CD4-positive, alpha-beta T cell treated with Interleukin-17A for 4 hours (primary cell): ENCODE data around the gene EEF2KMT.
"Not testable (repeated sequence)": the region's sequence is repeated elsewhere in the genome, so short reads cannot be mapped to it uniquely, and the experiment has no call there.

ENCODE experiments used
- DNase-seq: peaks from one replicate; pipeline ENCODE4 v3.0.0-alpha.2; 2020; ENCODE audit warnings: mixed read lengths

Gene EEF2KMT

GRCh38 chr16:5070431-5071186 is 27.0 kb downstream of the EEF2KMT start:
- no peak for DNase-seq

GRCh38 chr16:5069854-5070253 is 27.7 kb downstream of the EEF2KMT start:
- DNase-seq, result no peak

DNA sequence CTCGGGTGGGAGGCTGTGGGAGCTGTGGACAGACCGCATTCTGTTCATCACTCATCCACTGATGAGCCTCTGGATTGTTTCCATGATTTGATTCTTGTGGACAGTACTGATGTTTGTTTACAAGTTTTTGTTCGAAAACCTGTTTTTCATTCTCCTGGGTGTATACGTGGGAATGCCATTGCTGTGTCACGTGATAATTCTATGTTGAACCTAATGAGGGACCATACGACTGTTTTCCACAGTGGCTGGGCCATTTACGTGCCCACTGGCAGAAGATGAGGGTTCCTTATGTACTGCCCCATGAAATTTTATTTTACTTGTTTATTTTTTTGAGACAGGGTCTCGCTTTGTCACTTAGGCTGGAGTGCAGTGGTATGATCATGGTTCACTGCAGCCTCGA is 28.5 kb downstream of the EEF2KMT start:
- DNase-seq, result no peak

DNA sequence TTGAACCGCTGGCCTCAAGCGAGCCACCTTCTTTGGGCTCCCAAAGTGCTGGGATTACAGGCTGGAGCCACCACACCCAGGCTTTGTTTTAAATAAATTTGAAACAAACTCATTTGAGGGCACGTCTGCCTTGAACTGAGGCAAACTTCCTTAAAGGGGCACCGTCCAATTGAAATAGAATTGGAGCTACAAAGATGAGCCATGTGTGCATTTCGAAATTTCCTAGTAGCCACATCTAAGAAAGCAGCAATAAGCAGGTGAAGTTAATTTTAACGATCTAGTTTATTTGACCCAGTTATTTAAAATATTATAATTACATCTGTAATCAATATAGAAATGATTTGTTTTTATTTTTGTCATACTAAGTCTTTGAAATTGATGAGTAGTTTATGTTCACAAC is 31.1 kb downstream of the EEF2KMT start:
- no peak for DNase-seq

DNA sequence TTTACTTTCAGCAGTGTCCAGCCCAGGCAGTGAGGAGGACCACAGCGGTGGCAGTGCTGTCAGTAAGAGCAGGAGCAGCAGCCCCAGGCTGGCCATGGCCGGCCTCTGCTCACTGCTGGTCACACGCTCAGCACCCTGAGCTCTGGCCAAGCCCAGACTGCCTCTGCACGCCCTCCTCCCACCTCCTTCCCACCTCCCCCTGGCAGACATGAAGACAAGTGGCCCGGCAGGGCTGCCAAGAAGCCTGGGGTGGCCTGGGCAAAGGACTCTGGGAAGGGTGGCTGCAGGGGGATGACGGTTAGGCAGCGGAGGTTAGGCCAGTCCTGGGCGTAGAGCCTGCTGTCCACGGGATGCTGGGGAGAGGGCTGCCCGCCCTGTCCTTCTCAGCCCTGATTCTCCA is 31.8 kb downstream of the EEF2KMT start, which contains the start of gene C16orf89:
Gene C16orf89 (minus strand): TSS at position 144 of the 400 bp plus-strand sequence. CDS start 48 bp downstream, at position 96.
- DNase-seq, result no peak

DNA sequence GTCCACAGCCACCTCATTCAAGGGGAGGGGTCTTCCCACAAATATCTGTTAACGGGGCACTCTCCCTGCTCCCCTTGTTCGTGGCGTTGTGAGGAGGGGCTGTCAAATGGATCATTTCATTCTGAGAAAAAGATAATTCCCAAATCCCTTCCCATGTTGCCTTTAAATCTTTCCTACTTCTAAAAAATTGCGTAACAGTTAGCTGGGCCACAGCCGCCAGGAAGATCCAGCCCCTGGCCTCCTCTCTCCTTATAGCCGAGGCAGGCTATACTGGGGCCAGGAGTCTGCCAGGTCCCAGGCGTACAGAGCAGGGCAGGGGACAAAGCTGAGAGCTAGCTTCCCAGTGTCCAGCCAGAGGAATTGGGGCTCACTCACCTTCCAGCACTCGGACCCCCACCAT is 32.3 kb downstream of the EEF2KMT start:
- DNase-seq, result no peak

GRCh38 chr16:5064915-5065314 is 32.7 kb downstream of the EEF2KMT start:
- DNase-seq, result no peak

DNA sequence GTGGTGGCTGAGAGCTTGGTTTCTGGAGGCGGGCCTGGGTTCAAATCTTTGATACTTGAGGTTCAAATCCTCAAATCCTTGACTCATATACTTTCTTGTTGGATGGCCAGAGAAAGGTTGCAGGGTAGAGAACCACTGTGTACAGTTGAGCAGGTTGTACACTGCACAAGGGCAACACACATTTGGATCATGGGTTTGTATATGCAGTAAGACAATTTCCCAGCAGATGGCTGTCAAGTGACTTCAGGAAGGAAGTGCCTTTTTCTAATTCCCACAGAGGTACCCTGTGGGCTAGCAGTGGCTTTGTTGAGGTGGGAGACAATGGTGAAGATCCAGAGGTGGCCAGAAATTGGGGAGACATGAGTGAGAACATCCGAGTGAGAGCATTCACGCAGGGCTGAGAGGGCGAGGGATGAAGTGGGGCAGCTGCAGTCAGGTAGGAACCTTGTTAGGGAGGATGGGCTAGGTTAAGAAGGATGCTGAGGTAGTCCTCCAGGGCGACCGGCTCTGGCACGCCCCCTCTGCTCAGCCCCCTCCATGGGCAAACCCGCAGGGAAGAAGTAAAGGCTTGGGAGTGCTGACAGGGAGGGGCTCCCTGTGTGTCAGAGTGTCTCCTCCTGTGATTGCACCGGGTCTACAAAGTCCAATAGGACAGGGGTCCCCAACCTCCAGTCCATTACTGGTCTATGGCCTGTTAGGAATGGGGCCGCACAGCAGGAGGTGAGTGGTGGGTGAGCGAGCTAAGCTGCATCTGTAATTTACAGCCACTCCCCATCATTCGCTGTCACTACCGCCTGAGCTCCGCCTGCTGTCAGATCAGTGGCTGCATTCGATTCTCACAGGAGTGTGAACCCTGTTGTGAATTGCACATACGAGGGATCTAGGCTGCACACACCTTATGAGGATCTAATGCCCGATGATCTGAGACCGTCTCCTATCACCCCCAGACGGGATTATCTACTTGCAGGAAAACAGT is 34.5 kb downstream of the EEF2KMT start:
- DNase-seq, result no peak

DNA sequence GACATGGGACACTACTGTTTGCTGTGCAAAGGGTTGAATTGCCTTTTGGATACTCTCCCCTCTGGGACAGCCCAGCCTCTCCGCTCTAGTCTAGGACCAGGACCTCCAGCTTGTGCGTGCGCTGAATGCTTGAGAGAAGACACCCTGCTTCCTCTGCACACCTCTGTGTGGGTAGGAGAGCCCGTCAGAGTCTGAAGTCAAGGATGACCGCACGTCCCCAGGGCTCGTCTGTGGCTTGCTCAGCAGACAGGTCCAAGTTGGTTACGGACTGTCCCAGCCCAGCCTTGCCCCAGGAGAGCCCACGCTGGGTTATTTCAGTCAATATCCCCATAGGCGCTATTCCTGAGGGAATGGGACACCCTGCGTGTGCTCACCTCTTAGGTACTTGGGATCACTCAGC is 35.5 kb downstream of the EEF2KMT start:
- no peak for DNase-seq

DNA sequence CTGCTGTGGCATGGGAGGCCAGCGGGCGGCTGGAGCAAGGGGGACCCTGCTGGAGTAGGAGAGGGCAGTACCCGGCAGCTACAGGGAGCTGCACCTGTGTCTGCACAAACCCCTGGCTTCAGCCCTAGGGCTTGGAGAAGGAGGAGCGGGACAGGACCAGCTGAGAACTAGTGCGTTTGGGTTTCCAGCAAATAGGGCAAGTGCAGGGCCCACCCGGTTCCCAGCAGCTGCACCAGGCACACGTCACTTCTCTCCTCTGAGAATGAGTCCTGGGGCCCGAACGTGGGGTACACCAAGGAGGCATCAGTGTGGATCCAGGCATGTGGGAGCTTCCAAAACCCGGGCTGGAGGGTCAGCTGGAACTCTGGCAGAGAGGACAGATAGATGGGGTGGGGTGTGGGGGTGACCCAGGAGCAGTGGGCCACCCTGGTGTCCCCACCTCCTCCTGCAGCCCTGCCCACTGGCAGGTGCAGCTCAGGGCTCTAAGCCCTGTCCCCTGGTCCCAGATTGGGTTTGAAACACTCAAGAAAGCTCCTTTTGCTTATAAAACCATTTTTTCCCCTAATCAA is 37.4 kb downstream of the EEF2KMT start:
- DNase-seq, result no peak

DNA sequence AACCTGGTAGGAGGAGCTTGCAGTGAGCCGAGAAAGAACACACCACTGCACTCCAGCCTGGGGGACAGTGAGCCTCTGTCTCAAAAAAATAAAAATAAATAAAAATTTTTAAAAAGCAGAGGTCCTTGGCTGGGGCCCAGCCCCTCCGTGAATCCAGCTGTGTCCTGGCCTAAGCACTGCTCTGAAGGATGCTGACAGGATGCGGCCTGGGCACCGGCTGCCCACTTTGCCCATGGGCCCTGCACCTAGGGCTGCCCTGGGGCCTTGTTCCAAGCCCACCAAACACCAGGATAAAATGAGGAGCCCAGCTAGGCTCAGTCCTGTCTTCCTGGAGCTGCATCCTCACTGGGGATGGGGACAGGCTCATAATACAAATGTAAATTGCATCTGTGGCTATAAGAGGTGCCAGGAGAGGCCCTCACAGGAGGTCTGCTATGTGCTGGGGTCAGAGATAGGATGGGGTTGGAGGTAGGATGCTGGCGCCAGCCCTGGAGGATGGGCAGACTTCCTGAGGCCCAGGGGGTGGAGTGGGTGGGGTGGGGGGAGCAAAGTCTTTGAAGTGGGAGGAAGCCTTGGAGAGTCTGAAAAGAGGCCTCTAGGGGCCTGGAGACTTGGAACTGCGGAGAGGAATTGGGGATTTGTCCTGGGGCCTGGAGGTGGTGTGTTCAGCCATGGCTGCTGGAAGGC is 38.1 kb downstream of the EEF2KMT start:
- no peak for DNase-seq

DNA sequence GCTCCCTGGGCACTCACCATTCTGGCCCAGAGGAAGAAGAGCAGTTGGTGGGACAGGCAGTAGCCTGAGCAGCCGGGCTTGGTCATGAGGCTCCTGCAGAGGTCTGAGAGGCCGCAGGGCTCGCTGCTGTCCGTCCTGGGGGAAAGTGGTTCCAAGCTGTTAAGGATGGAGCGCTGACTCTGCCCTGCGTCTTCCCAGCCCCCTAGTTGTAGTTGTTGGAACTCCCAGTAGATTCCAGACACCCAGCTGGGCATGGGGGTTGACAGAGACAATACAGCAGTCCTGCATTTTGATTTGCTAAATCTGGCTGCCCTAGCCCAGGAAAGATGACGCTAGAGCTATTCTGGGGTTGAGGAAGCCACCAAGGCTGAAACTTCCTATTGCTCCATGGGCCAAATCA is 39.1 kb downstream of the EEF2KMT start:
- no peak for DNase-seq

DNA sequence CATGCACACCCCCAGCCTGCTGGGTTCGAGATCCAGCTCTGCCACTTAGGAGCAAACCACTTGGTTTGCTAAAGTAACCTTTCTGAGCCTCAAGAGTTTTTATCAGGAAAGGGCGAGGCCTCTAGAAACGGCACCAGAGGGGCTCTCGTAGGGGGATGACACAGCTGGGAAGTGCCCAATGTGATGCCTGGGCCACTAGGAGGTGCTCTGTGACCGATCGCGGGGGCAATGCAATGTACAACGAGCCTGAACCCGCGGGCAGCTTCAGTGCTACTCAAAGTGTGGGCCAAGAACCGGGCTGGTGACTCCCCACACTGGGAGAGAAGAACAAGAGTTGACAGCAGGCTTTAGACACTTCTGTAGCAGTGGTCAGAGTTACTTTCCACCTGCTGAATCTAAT is 41.2 kb downstream of the EEF2KMT start:
- DNase-seq, result peak; percentile 57

DNA sequence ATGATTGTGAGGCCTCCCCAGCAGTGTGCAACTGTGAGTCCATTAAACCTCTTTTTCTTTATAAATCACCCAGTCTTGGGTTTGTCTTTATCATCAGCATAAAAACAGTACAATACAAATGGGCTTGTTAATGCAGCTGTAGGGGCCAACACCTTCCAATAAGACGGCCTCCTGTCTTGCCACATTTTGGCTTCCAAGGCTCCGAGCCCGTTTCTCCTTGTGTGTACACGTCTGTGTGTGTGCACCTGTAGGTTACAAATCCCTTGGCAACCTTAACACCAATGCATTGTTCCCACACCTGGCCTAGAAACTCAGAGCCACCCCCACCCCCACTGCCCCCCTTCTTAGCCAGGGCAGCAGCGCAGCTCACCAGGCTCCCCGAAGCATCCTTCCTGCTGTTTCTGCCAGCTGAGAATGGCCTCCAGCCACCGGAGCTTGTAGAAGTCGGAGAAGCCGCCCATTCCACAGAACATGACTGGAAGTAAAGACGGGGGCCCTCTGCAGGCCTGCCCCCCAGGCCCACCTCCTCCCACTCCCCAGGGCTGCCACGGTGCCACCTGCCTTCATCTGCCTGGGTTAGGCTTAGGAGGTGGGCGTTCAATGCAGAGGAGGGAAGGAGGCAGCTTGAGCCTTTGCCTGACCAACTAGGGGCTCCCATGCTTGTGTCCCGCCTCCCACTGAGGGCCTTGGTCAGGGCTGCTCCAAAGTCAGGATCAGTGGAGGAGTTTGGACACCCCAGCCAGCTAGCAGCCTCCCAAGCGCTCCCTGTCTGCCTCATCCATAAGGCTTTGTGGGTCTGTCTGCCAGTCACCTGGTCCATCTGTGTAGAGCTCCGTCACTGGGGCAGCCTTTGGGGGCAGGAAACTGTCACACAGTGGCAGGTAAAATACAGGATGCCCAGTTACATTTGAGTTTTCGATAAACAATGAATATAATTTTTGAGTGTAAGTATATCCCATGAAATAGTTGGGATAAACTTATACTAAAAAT is 42.4 kb downstream of the EEF2KMT start:
- no peak for DNase-seq

DNA sequence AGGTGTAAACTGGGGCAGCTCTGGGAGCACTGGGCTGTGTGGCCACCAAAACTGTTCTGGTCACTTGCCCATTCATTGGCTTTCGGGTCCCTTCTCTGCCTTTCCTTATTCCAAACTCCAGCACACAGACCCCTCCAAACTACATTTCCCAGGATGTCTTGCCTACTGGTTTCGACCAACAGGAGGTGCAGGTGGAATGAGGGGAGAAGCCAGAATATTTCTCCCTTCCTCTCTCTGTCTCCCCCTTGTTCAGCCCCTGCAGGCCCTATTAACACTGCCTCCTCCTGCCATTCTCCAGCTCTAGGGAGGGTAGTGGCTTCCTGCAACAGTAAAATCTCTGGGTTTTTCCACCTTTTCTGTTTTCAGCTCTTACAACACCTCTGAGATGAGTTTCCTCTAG is 50.7 kb downstream of the EEF2KMT start:
- DNase-seq, result no peak

- no peak for DNase-seq
Measured at GRCh38 chr16:5045499-5046115, 52.0 kb downstream of the EEF2KMT start.

DNA sequence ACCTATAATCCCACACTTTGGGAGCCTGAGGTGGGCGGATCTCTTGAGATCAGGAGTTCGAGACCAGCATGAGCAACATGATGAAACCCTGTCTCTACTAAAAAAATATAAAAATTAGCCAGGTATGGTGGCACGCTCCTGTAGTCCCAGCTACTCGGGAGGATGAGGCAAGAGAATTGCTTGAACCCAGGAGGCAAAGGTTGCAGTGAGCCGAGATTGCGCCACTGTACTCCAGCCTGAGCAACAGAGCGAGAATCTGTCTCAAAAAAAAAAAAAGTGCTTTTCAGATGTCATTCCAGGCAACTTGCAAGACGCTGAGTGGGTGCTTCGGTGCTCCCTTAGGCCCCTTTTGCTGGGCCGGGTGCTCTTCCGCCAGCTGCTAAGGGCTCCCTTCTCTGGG is 53.0 kb downstream of the EEF2KMT start:
- DNase-seq, result not testable (repeated sequence)

DNA sequence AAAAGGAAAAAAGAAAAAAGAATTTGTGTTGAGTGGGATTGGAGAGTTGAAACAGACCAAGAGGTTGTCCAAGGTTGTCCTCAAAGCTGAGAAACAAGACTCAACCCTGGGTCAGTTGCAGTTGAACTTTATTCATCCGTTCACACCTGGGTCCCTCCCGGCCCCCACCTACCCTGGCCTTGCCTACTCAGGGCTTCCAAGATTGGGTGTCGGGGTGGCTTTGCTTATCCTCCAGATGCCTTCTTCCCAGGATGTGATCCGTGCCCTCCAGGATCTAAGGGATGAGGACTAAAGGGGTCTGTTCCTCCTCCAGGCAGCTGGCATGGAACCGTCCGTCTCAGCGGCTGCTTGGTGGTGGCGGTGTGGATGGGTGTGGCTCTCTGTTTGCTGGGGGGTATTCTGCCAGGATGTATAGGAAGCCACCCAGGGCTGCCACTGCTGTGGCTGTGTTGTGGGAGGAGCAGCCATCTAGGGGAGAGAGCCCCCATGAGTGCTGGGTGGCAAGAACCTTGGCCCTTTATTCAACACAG is 53.5 kb downstream of the EEF2KMT start:
- DNase-seq, result no peak

GRCh38 chr16:5042574-5043171 is 54.9 kb downstream of the EEF2KMT start:
- no peak for DNase-seq

- no peak for DNase-seq
Measured at GRCh38 chr16:5041600-5042133, 55.9 kb downstream of the EEF2KMT start.
